Uterus (tissue), 4 donors: ENCODE measurements around the gene TICRR. TPM values are rescaled to one million over a fixed set of nuclear protein-coding genes. Genes with fewer than 3 reads are reported as not detected.

Source experiments
- DNase-seq, 2 donors: peaks; one replicate each; pipeline ENCODE4 v3.0.0-alpha.2; 2019 to 2020
- H3K27ac ChIP-seq, 2 donors: fragments of 200-600 bp; sonication (generic); 1 replicate in 1 of 2; 2 replicates in 1 of 2; pipeline ENCODE4 v1.5.1; 2016 to 2018
- H3K27me3 ChIP-seq, 2 donors: fragments of 200-600 bp; sonication (generic); one replicate each; pipeline ENCODE4 v1.5.1; 2018 to 2019; ENCODE audit warnings: control low read depth in 1 of 2
- H3K36me3 ChIP-seq, 2 donors: fragments of 200-600 bp; sonication (generic); one replicate each; pipeline ENCODE4 v1.5.1; 2019; ENCODE audit warnings: control low read depth in 1 of 2
- H3K4me1 ChIP-seq, 2 donors: fragments of 200-600 bp; sonication (generic); one replicate each; pipeline ENCODE4 v1.5.1; 2018 to 2019; ENCODE audit warnings: control low read depth in 1 of 2
- H3K4me3 ChIP-seq, 2 donors: fragments of 200-600 bp; sonication (generic); 1 replicate in 1 of 2; 2 replicates in 1 of 2; pipeline ENCODE4 v1.5.1; 2018 to 2019; ENCODE audit warnings: mild to moderate bottlenecking in 1 of 2
- H3K9me3 ChIP-seq, 2 donors: fragments of 200-600 bp; sonication (generic); one replicate each; pipeline ENCODE4 v1.5.1; 2019; ENCODE audit warnings: control low read depth in 1 of 2
- CTCF ChIP-seq, 4 experiments: fragments of 200-600 bp in 2 of 4; fragments of 450-650 bp in 2 of 4; sonication (generic) in 2 of 4; IDR thresholded peaks; one replicate each; pipeline ENCODE4 v1.5.1; 2016 to 2019; ENCODE audit warnings: antibody characterized with exemption in 4 of 4, mild to moderate bottlenecking in 2 of 4, moderate library complexity in 1 of 4
- POLR2A ChIP-seq, 2 donors: fragments of 450-650 bp; IDR thresholded peaks; one replicate each; pipeline ENCODE4 v1.6.1; 2016; ENCODE audit warnings: antibody characterized with exemption in 2 of 2, mild to moderate bottlenecking in 1 of 2, moderate library complexity in 1 of 2
- intact Hi-C: fragments of 100-400 bp; cut with DNase I; formaldehyde crosslinking; loops from one replicate; pipeline ENCODE4 v1.15.1; 2023; ENCODE audit warnings: low total_unique reads
- total RNA-seq, 4 donors: library from RNA; depleted of rRNA in 3 of 4; stranded (reverse); fragments of >200 nt in 3 of 4; gene quantifications; one replicate each; pipeline versions ENCODE4 v1.1.0 to v1.2.4, GENCODE V29; 2014 to 2023
- donor health status: DM: yes; HTN: yes; CAD: no.

TICRR gene
- total RNA-seq, 4 donors from 2014 or later = under 0.01 to 3.7 TPM; not detected in 2

- H3K36me3 ChIP-seq = no peaks in the 10 kb centered on the region
- TF ChIP-seq POLR2A (IDR thresholded peaks at IDR 0.05) (no peak), CTCF (IDR thresholded peaks at IDR 0.05) (no peak)
- no peaks in the 10 kb centered on the region for H3K9me3 ChIP-seq
- H3K27ac ChIP-seq = no peak overlapping the region
- no peaks in the 10 kb centered on the region for H3K27me3 ChIP-seq
- DNase-seq = no peak
- intact Hi-C loops = no loop called here
- no peak overlapping the region for H3K4me3 ChIP-seq
- H3K4me1 ChIP-seq = no peaks in the 10 kb centered on the region
Observed at GRCh38 chr15:89649013-89649625, 73.8 kb downstream of the TICRR start.

- no peaks in the 10 kb centered on the region for H3K36me3 ChIP-seq
- H3K4me1 ChIP-seq = no peaks in the 10 kb centered on the region
- intact Hi-C loops = no loop called here
- no peaks in the 10 kb centered on the region for H3K9me3 ChIP-seq
- no peak overlapping the region for H3K4me3 ChIP-seq
- no peak for DNase-seq
- H3K27me3 ChIP-seq = no peaks in the 10 kb centered on the region
- TF ChIP-seq POLR2A (IDR thresholded peaks at IDR 0.05) (no peak), CTCF (IDR thresholded peaks at IDR 0.05) (no peak)
- no peak overlapping the region for H3K27ac ChIP-seq
Observed at GRCh38 chr15:89649716-89650115, 74.4 kb downstream of the TICRR start.

GRCh38 chr15:89652131-89652530, 76.9 kb downstream of the TICRR start:
- TF ChIP-seq POLR2A (IDR thresholded peaks at IDR 0.05) = no peak
- no peak for TF ChIP-seq CTCF (IDR thresholded peaks at IDR 0.05)

GRCh38 chr15:89652666-89653065, 77.4 kb downstream of the TICRR start:
- DNase-seq = no peak
- Histone ChIP-seq H3K4me1 (no peaks in the 10 kb centered on the region), H3K27ac (no peak overlapping the region), H3K9me3 (no peaks in the 10 kb centered on the region), H3K36me3 (no peaks in the 10 kb centered on the region), H3K4me3 (no peak overlapping the region), H3K27me3 (no peaks in the 10 kb centered on the region)
- TF ChIP-seq CTCF (IDR thresholded peaks at IDR 0.05) (no peak), POLR2A (IDR thresholded peaks at IDR 0.05) (no peak)
- intact Hi-C loops = no loop called here

More at GRCh38 chr15:89652131-89652530, 76.9 kb downstream of the TICRR start:
- Histone ChIP-seq H3K36me3 (no peaks in the 10 kb centered on the region), H3K27me3 (no peaks in the 10 kb centered on the region), H3K9me3 (no peaks in the 10 kb centered on the region), H3K27ac (no peak overlapping the region), H3K4me3 (no peak overlapping the region), H3K4me1 (no peaks in the 10 kb centered on the region)
- intact Hi-C loops = no loop called here
- no peak for DNase-seq

- intact Hi-C loops = no loop called here
- H3K27me3 ChIP-seq = no peaks in the 10 kb centered on the region
- DNase-seq = no peak
- no peaks in the 10 kb centered on the region for H3K4me1 ChIP-seq
- H3K4me3 ChIP-seq = no peak overlapping the region
- H3K9me3 ChIP-seq = no peaks in the 10 kb centered on the region
- no peak overlapping the region for H3K27ac ChIP-seq
- no peaks in the 10 kb centered on the region for H3K36me3 ChIP-seq
- TF ChIP-seq CTCF (IDR thresholded peaks at IDR 0.05) (no peak), POLR2A (IDR thresholded peaks at IDR 0.05) (no peak)
Observed at GRCh38 chr15:89653578-89653977, 78.3 kb downstream of the TICRR start.
